Brain pericyte (primary cell): ENCODE measurements around the gene PHKG2.

Experiments
- DNase-seq: peaks from one replicate; pipeline ENCODE4 v3.0.0-alpha.2; 2012; ENCODE audit warnings: low read depth, low spot score

The PHKG2 gene

GRCh38 chr16:30775392-30776188 lies 27.4 kb downstream of the PHKG2 start:
- DNase-seq = peak; percentile 40

GRCh38 chr16:30777591-30778297 lies 29.5 kb downstream of the PHKG2 start:
- DNase-seq = no peak

- DNase-seq = no peak
Measured at GRCh38 chr16:30778549-30779244, 30.5 kb downstream of the PHKG2 start.

GRCh38 chr16:30779596-30779995 lies 31.4 kb downstream of the PHKG2 start:
- DNase-seq = no peak

- DNase-seq = no peak
Measured at GRCh38 chr16:30780021-30780420, 31.8 kb downstream of the PHKG2 start.

- no peak for DNase-seq
Measured at GRCh38 chr16:30780549-30780948, 32.3 kb downstream of the PHKG2 start.

- no peak for DNase-seq
Measured at GRCh38 chr16:30782486-30783279, 34.5 kb downstream of the PHKG2 start.

- no peak for DNase-seq
Measured at GRCh38 chr16:30783280-30784109, 35.3 kb downstream of the PHKG2 start.

GRCh38 chr16:30784215-30784614 lies 36.0 kb downstream of the PHKG2 start:
- DNase-seq = no peak

- DNase-seq = no peak
Measured at GRCh38 chr16:30785126-30786106, 37.2 kb downstream of the PHKG2 start.

- no peak for DNase-seq
Measured at GRCh38 chr16:30786115-30786935, 38.1 kb downstream of the PHKG2 start.

GRCh38 chr16:30786936-30787612 lies 38.8 kb downstream of the PHKG2 start, which contains the start of gene ZNF629:
ZNF629 (minus strand) TSS chr16:30787205; CDS start chr16:30784482, 2,723 bp downstream.
- no peak for DNase-seq

- DNase-seq = no peak
Measured at GRCh38 chr16:30787613-30788378, 39.6 kb downstream of the PHKG2 start.

GRCh38 chr16:30793508-30794069 lies 45.4 kb downstream of the PHKG2 start:
- DNase-seq = no peak

GRCh38 chr16:30794634-30795033 lies 46.4 kb downstream of the PHKG2 start:
- DNase-seq = no peak

- no peak for DNase-seq
Measured at GRCh38 chr16:30797670-30798309, 49.6 kb downstream of the PHKG2 start.
